ENCODE results near the gene RASA1. TPM values are rescaled to one million over a fixed set of nuclear protein-coding genes. Genes with fewer than 3 reads are reported as not detected.

The RASA1 gene
- total RNA-seq, 1 experiment from 2014 or later = 40.1 TPM

DNA sequence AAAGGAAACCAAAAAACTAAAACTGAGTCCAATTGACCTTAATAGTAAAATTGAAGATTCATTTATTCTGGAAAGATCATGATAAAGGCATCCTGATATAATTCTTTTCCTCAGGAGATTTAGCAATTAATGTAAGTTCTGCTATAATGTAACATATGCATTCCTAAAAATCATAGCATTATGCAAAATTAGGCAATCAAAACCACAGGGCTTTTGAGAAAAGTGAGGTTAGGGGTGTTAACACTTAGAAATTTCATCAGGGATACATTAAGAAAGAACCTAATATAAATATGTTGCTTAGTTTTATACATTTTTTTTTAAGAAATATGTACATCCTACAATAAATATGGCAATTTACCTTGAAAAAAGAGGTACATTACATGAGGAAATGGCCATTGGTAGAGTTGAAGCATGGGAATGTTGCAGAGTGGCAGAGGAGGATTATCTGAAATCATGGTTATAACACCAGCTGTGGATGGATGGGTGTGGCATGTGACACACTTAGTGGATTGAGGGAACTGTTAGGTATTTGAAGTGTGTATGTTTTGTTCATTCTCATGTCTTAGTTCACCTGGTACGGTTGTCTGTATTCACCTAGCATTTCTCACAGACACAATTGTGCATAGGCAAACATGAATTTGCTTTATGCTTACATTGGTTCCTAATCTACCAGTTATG lies 94.0 kb downstream of the RASA1 start:
- no peaks in the 10 kb centered on the region for H3K4me1 ChIP-seq (ENCODE audit: insufficient read depth, low read length)
- no peaks in the 10 kb centered on the region for H3K9me3 ChIP-seq (ENCODE audit: low read length)
- CTCF ChIA-PET = no interaction called here
- no peaks in the 10 kb centered on the region for H3K9me2 ChIP-seq (replicated peaks; ENCODE audit: low read length)
- H3K9ac ChIP-seq (ENCODE audit: low read length) = no peak overlapping the region
- no peak overlapping the region for H3K4me3 ChIP-seq (ENCODE audit: low read length)
- no peak for ATAC-seq
- intact Hi-C loops (cut with micrococcal nuclease) = no loop called here
- no TSS peak for BruUV-seq (replicated peaks)
- no peak overlapping the region for H3K27ac ChIP-seq (ENCODE audit: low read length)
- TF ChIP-seq EZH2 (IDR thresholded peaks at IDR 0.05; ENCODE audit: low read length, unreplicated experiment) (no peak), EZH2phosphoT487 (IDR thresholded peaks at IDR 0.05; ENCODE audit: borderline replicate concordance, low read length) (no peak)
- TF ChIP-seq, protein P1, sequence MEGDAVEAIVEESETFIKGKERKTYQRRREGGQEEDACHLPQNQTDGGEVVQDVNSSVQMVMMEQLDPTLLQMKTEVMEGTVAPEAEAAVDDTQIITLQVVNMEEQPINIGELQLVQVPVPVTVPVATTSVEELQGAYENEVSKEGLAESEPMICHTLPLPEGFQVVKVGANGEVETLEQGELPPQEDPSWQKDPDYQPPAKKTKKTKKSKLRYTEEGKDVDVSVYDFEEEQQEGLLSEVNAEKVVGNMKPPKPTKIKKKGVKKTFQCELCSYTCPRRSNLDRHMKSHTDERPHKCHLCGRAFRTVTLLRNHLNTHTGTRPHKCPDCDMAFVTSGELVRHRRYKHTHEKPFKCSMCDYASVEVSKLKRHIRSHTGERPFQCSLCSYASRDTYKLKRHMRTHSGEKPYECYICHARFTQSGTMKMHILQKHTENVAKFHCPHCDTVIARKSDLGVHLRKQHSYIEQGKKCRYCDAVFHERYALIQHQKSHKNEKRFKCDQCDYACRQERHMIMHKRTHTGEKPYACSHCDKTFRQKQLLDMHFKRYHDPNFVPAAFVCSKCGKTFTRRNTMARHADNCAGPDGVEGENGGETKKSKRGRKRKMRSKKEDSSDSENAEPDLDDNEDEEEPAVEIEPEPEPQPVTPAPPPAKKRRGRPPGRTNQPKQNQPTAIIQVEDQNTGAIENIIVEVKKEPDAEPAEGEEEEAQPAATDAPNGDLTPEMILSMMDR (conservative IDR thresholded peaks at IDR 0.05; ENCODE audit: low read depth, low read length) = no peak
- no peaks in the 10 kb centered on the region for H3F3A ChIP-seq (ENCODE audit: low read length, unreplicated experiment)
- DNase-seq = no peak
- H3K4me2 ChIP-seq (ENCODE audit: low read length) = no peak overlapping the region
- no peaks in the 10 kb centered on the region for H3K27me3 ChIP-seq (ENCODE audit: low read length)
- peaks cover 21% of the 10 kb centered on the region; the same call in 1 of the 2 replicates for H3K36me3 ChIP-seq (ENCODE audit: low read depth, low read length)
- no peaks in the 10 kb centered on the region for H4K20me1 ChIP-seq (ENCODE audit: low read length)
- POLR2A ChIA-PET (ENCODE audit: unreplicated experiment) = no interaction called here
- no peaks in the 10 kb centered on the region for H3K79me2 ChIP-seq (ENCODE audit: low read length)
- H2AFZ ChIP-seq (ENCODE audit: low read length) = no peak overlapping the region

DNA sequence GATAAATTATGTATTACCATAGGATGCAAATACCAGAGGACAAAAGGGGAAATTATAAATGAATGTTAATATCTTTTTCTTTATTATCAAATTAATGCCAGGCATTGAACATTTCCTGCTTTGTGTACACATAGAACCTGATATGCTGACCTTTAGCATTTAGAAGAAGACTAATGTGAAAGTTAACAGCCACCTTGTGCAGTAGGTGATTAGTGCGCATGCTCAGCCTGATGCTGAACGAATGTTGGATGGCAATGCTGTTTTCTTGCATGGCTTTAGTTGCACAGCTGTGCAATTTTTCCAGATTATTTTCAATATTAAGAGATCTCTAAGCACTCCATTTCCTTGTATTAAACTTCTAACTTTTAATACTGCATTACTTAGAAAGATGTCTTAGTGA lies 99.6 kb downstream of the RASA1 start:
- no peak for ATAC-seq
- no peaks in the 10 kb centered on the region for H3K9me3 ChIP-seq (ENCODE audit: low read length)
- TF ChIP-seq, protein P1 (conservative IDR thresholded peaks at IDR 0.05; ENCODE audit: low read depth, low read length) = no peak
- TF ChIP-seq EZH2 (IDR thresholded peaks at IDR 0.05; ENCODE audit: low read length, unreplicated experiment) = no peak
- no peak for TF ChIP-seq EZH2phosphoT487 (IDR thresholded peaks at IDR 0.05; ENCODE audit: borderline replicate concordance, low read length)

DNA sequence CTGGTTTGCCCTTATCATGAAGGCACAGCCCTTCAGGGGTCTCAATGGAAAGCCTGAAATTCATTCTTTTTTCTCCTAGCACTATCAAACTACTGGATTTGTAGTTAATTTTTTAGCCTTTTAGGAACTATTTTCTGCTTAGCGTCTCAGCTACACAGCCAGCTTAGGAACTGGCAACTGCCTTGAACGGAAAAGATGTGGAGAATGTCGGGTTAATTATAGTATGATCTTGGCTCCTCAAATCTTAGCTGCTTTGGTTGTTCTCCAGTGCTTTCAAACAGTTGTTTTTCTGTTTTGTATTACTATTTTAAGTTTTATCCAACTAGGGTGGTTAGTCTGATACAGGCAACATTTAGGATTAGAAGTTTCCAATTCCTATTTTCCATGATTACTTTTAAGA lies 100.9 kb downstream of the RASA1 start:
- H3K4me3 ChIP-seq (ENCODE audit: low read length) = no peak overlapping the region
- no peaks in the 10 kb centered on the region for H3K4me1 ChIP-seq (ENCODE audit: insufficient read depth, low read length)
- H3K9me3 ChIP-seq (ENCODE audit: low read length) = no peaks in the 10 kb centered on the region
- DNase-seq = no peak
- ATAC-seq = no peak
- CTCF ChIA-PET = no interaction called here
- POLR2A ChIA-PET (ENCODE audit: unreplicated experiment) = interaction anchor here (0.7 kb wide), 1 partner anchor 210 kb away, joined by 3 read pairs; no protein-coding TSS in a partner anchor
- intact Hi-C loops (cut with micrococcal nuclease) = no loop called here
- H3K9ac ChIP-seq (ENCODE audit: low read length) = no peak overlapping the region
- H3K4me2 ChIP-seq (ENCODE audit: low read length) = no peak overlapping the region
- H2AFZ ChIP-seq (ENCODE audit: low read length) = no peak overlapping the region
- no peaks in the 10 kb centered on the region for H3K27me3 ChIP-seq (ENCODE audit: low read length)
- H3F3A ChIP-seq (ENCODE audit: low read length, unreplicated experiment) = no peaks in the 10 kb centered on the region
- H3K9me2 ChIP-seq (replicated peaks; ENCODE audit: low read length) = no peaks in the 10 kb centered on the region
- no TSS peak for BruUV-seq (replicated peaks)
- peaks cover 42% of the 10 kb centered on the region for H3K36me3 ChIP-seq (ENCODE audit: low read depth, low read length)
- H3K27ac ChIP-seq (ENCODE audit: low read length) = no peak overlapping the region
- no peak for TF ChIP-seq EZH2 (IDR thresholded peaks at IDR 0.05; ENCODE audit: low read length, unreplicated experiment)
- TF ChIP-seq EZH2phosphoT487 (IDR thresholded peaks at IDR 0.05; ENCODE audit: borderline replicate concordance, low read length) = no peak
- TF ChIP-seq, protein P1 (conservative IDR thresholded peaks at IDR 0.05; ENCODE audit: low read depth, low read length) = no peak
- H4K20me1 ChIP-seq (ENCODE audit: low read length) = no peaks in the 10 kb centered on the region
- no peaks in the 10 kb centered on the region for H3K79me2 ChIP-seq (ENCODE audit: low read length)

More for the DNA sequence above, 99.6 kb downstream of the RASA1 start:
- no peaks in the 10 kb centered on the region for H3F3A ChIP-seq (ENCODE audit: low read length, unreplicated experiment)
- H2AFZ ChIP-seq (ENCODE audit: low read length) = no peak overlapping the region
- no peaks in the 10 kb centered on the region for H3K9me2 ChIP-seq (replicated peaks; ENCODE audit: low read length)
- H3K36me3 ChIP-seq (ENCODE audit: low read depth, low read length) = peaks cover 36% of the 10 kb centered on the region
- no peak overlapping the region for H3K4me3 ChIP-seq (ENCODE audit: low read length)
- no peak for DNase-seq
- H4K20me1 ChIP-seq (ENCODE audit: low read length) = no peaks in the 10 kb centered on the region
- H3K27me3 ChIP-seq (ENCODE audit: low read length) = no peaks in the 10 kb centered on the region
- H3K79me2 ChIP-seq (ENCODE audit: low read length) = no peaks in the 10 kb centered on the region
- no peak overlapping the region for H3K4me2 ChIP-seq (ENCODE audit: low read length)
- no peaks in the 10 kb centered on the region for H3K4me1 ChIP-seq (ENCODE audit: insufficient read depth, low read length)
- POLR2A ChIA-PET (ENCODE audit: unreplicated experiment) = interaction anchor here (0.6 kb wide), 1 partner anchor 10 kb away, joined by 3 read pairs; no protein-coding TSS in a partner anchor
- H3K9ac ChIP-seq (ENCODE audit: low read length) = no peak overlapping the region
- BruUV-seq (replicated peaks) = no TSS peak
- intact Hi-C loops (cut with micrococcal nuclease) = no loop called here
- no peak overlapping the region for H3K27ac ChIP-seq (ENCODE audit: low read length)
- CTCF ChIA-PET = no interaction called here

Measured in PC-3 (cell line).